ENCODE measurements around the gene EPHB3. TPM values are rescaled to one million over a fixed set of nuclear protein-coding genes. Genes with fewer than 3 reads are reported as not detected.

The EPHB3 gene
- total RNA-seq, 1 experiment from 2014 or later: not detected

DNA sequence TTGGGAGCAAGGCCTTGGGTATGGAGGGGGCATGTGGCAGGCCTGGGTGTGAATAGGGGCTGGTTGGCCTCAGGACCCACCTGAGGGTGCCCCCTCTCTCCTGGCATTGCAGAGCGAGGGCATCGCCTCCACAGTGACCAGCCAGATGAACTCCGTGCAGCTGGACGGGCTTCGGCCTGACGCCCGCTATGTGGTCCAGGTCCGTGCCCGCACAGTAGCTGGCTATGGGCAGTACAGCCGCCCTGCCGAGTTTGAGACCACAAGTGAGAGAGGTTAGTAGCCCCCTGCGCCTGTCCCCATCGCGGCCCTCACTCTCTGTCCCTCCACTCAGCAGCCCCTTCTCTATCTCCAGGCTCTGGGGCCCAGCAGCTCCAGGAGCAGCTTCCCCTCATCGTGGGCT is 16.0 kb downstream of the EPHB3 start:
- DNase-seq (ENCODE audit: extremely low read depth, low read depth): no peak

DNA sequence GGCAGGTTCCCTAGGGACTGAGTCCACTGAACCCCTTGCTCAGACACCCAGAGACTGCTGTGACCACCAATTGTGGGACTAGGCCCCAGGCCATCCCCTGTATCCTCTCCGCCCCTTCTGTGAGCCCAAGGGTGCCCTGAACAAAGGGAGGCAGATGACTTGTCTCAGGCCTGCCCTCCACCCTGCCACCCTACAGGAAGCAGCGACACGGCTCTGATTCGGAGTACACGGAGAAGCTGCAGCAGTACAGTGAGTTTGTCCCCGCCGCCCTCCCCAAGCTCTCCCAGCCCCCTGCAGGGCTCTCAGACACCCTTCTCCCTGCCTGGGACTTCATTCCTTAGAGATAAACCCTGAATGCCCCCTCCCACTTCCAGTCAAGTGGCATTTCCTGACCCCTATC is 16.6 kb downstream of the EPHB3 start:
- DNase-seq (ENCODE audit: extremely low read depth, low read depth): no peak

DNA sequence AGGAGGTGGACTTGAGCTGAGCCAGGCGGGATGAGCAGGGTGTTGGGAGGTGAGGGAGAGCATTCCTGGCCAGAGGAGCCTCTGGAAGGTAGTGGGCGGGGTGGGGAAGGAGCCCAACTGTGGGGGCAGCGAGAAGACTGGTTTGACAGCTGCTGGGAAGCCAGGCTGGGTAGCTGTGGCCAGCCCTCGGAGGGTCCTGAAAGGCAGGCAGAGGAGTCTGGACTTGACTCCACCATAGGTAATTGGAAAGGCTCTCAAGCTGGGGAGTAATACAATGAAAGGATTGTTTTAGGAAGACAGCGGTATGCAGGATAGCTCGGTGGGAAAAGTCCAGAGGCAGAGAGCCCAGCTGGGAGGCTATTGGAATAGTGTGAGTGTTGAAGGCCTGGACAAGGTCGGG is 17.2 kb downstream of the EPHB3 start:
- DNase-seq (ENCODE audit: extremely low read depth, low read depth): no peak

- DNase-seq (ENCODE audit: extremely low read depth, low read depth): no peak
Measured at GRCh38 chr3:184579513-184579912, 17.9 kb downstream of the EPHB3 start.

GRCh38 chr3:184580376-184580775 is 18.8 kb downstream of the EPHB3 start:
- no peak for DNase-seq (ENCODE audit: extremely low read depth, low read depth)

- no peak for DNase-seq (ENCODE audit: extremely low read depth, low read depth)
Measured at GRCh38 chr3:184581331-184581855, 19.8 kb downstream of the EPHB3 start.

GRCh38 chr3:184582646-184583577 is 21.3 kb downstream of the EPHB3 start:
- no peak for DNase-seq (ENCODE audit: extremely low read depth, low read depth)

GRCh38 chr3:184583578-184584451 is 22.2 kb downstream of the EPHB3 start:
- no peak for DNase-seq (ENCODE audit: extremely low read depth, low read depth)

- DNase-seq (ENCODE audit: extremely low read depth, low read depth): no peak
Measured at GRCh38 chr3:184584464-184584891, 22.9 kb downstream of the EPHB3 start.

DNA sequence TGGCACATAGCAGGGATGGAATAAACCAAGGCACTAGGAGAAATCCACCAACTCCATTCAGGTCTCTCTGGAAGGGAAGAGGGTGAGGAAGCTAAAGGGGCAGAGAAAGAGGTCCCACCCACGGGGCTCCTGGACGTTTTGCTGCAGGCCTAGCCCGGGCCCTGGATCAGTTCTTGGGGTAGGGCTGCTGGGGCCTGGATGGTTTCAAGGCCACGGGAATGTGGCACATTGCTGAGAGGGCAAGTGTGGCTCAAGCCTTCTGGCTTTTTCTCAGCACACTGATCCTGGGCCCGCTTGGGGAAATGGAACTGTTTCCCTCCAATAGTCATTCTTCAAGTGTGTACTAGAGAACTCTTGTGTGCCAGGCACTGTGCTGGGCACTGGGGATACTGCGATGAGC is 24.0 kb downstream of the EPHB3 start:
- no peak for DNase-seq (ENCODE audit: extremely low read depth, low read depth)

DNA sequence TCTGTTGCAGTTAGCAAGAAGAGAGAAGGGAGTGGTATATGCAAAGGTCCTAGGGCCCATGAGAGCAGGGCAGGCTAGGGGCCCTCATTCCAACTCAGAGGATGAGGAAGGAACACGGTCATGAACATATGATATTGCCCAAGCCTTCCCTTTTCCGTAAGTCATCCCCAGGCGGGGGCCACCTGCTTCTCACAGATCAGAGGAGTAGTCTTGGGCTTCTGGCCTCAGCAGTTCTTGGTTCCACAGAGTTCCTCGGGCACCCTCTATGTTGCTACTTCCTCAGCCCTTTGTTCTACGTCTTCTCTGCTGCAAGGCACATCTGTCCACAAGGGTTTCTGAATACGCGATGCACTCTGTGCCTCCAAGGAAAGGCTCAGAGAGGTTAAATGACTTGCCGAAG is 25.3 kb downstream of the EPHB3 start:
- no peak for DNase-seq (ENCODE audit: extremely low read depth, low read depth)

- DNase-seq (ENCODE audit: extremely low read depth, low read depth): no peak
Measured at GRCh38 chr3:184588776-184589175, 27.2 kb downstream of the EPHB3 start.

GRCh38 chr3:184590795-184591194 is 29.2 kb downstream of the EPHB3 start:
- no peak for DNase-seq (ENCODE audit: extremely low read depth, low read depth)

DNA sequence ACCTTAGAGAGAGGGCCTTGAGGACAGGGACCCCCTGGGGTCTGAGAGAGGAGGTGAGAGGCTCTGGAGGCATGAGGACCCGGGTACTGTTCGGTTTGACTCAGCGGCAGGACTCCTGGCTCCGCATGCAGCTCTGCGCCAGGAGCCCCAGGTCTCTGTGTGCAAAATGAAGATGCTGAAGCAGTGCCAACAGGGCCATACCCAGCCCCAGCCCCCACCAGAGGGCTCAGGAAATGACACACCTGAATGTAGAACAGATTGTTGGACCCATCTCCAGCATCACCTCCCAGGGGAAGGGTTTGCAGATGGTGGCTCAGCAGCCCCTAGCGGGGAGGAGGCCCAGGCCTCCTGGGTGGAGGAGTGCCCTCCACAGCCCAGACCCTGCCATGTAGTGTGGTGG is 30.2 kb downstream of the EPHB3 start:
- no peak for DNase-seq (ENCODE audit: extremely low read depth, low read depth)

DNA sequence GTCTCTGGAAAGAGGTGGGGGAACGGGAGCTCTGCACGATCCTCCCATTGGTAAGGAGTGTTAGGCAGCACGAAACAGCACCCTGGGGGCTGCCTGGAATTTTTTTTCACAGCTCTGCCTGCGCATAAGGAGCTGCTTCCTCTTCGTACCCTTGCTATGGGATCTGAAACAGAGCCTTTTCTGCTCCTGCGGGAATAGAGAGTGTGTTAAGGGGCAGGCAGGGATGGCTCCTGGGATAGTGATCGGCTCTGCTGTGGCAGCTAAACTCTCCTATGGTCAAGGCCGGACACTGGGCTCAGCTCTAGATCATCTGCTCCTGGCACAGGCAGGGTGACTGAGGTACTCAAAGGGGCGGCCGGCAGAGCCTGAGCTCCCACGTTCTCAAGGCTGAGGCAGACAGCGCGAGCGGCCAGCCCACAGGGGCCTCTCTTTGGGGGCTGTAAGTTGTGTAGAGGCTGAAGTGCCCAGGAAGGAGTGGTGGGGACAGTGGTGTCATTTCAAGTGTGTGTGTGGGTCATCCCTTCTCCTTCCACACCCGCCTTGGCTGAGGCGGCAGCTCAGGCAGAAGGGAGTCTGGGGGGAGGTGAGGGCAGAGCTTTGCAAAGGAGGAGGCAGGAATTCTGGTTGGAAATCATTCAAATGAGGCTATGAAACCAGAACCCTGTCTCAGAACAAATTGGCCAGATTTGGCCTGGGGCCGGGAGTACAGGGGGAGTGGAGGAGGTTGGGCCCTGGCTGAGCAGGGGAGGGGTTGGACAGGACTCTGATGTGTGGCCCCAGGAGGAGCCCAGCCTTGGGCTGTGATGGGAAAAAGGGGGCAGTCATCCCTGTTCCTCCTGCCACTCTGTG is 31.0 kb downstream of the EPHB3 start:
- DNase-seq (ENCODE audit: extremely low read depth, low read depth): no peak

GRCh38 chr3:184593220-184593927 is 31.8 kb downstream of the EPHB3 start:
- DNase-seq (ENCODE audit: extremely low read depth, low read depth): no peak

GRCh38 chr3:184593928-184594303 is 32.3 kb downstream of the EPHB3 start:
- no peak for DNase-seq (ENCODE audit: extremely low read depth, low read depth)

GRCh38 chr3:184594371-184595001 is 32.9 kb downstream of the EPHB3 start:
- no peak for DNase-seq (ENCODE audit: extremely low read depth, low read depth)

GRCh38 chr3:184595726-184596125 is 34.1 kb downstream of the EPHB3 start:
- DNase-seq (ENCODE audit: extremely low read depth, low read depth): no peak

Data from NCI-H460 (cell line).